HepG2 (cell line): ENCODE measurements around the gene B3GAT3. TPM values are rescaled to one million over a fixed set of nuclear protein-coding genes. Genes with fewer than 3 reads are reported as not detected.
A peak's percentile ranks its signal among the peaks of the same experiment; 100 is the strongest.

Experiments used
- HMGXB3 ChIP-seq: sonication (generic); formaldehyde crosslinking; IDR thresholded peaks from 2 replicates; pipeline ENCODE4 v1.4.0; 2020; ENCODE audit warnings: missing genetic modification reagents, borderline replicate concordance
- KMT2B ChIP-seq: IDR thresholded peaks from 2 replicates; pipeline ENCODE4 v1.6.1; 2016; ENCODE audit warnings: missing genetic modification reagents, missing compliant biosample characterization
- NR2F6 ChIP-seq, 2 experiments: IDR thresholded peaks; 2 replicates each; pipeline ENCODE4 v1.6.1; 2016; ENCODE audit warnings: antibody characterized with exemption in 1 of 2, mild to moderate bottlenecking in 1 of 2
- PBX3 ChIP-seq: sonication (generic); formaldehyde crosslinking; IDR thresholded peaks from 2 replicates; pipeline ENCODE4 v1.8.1; 2023; ENCODE audit warnings: missing genetic modification reagents, inconsistent platforms, borderline replicate concordance
- SRY ChIP-seq: sonication (generic); formaldehyde crosslinking; IDR thresholded peaks from 2 replicates; pipeline ENCODE4 v1.8.0; 2022; ENCODE audit warnings: mild to moderate bottlenecking, missing genetic modification reagents
- TCF7 ChIP-seq: sonication (generic); IDR thresholded peaks from 2 replicates; pipeline ENCODE4 v1.6.1; 2016; ENCODE audit warnings: antibody characterized with exemption, low read depth
- ZFP90 ChIP-seq: sonication (generic); formaldehyde crosslinking; IDR thresholded peaks from 2 replicates; pipeline ENCODE4 v1.8.0; 2022; ENCODE audit warnings: missing genetic modification reagents, mild to moderate bottlenecking, inconsistent platforms, borderline replicate concordance
- ZNF274 ChIP-seq: sonication (generic); formaldehyde crosslinking; IDR thresholded peaks from 2 replicates; pipeline ENCODE4 v1.5.1; 2020; ENCODE audit warnings: mild to moderate bottlenecking, missing genetic modification reagents
- ZNF33A ChIP-seq: sonication (generic); formaldehyde crosslinking; IDR thresholded peaks from 2 replicates; pipeline ENCODE4 v1.5.1; 2020; ENCODE audit warnings: missing genetic modification reagents, mild to moderate bottlenecking, moderate library complexity, borderline replicate concordance
- ZNF713 ChIP-seq: sonication (generic); formaldehyde crosslinking; IDR thresholded peaks from 2 replicates; pipeline ENCODE4 v1.4.0; 2020; ENCODE audit warnings: mild to moderate bottlenecking, missing genetic modification reagents
- polyA plus RNA-seq, 8 experiments: library from polyadenylated mRNA; depleted of rRNA in 3 of 8; stranded (reverse) in 7 of 8; unstranded in 1 of 8; fragments of >200 nt; fragmentation: Illumina TruSeq in 4 of 8; extraction: Trizol in 4 of 8; gene quantifications; 2 replicates each; pipeline versions ENCODE4 v1.2.1 to v1.2.3, GENCODE V29; 2011 to 2016; ENCODE audit warnings: low read depth in 4 of 8, missing spikeins in 1 of 8, mixed read lengths in 1 of 8; ENCODE audit not compliant: insufficient read depth in 1 of 8
- total RNA-seq, 5 experiments: library from RNA; depleted of rRNA; stranded (reverse); fragments of >200 nt; fragmentation: Illumina TruSeq; extraction: Trizol; gene quantifications; 2 replicates each; pipeline ENCODE4 v1.2.3, GENCODE V29; 2016; ENCODE audit warnings: low read depth in 1 of 5
- TF ChIP-seq, protein P1 (sequence below): IDR thresholded peaks from 2 replicates; pipeline ENCODE4 v1.6.1; 2016; ENCODE audit warnings: mild to moderate bottlenecking
- TF ChIP-seq, protein P2 (sequence below): sonication (generic); formaldehyde crosslinking; IDR thresholded peaks from 2 replicates; pipeline ENCODE4 v1.9.0; 2021; ENCODE audit warnings: mild to moderate bottlenecking, missing genetic modification reagents
- TF ChIP-seq, protein P3 (sequence below): IDR thresholded peaks from 2 replicates; pipeline ENCODE4 v1.6.1; 2016

Gene B3GAT3
- total and polyA plus RNA-seq, 2 of the 13 experiments (the other 11 are each of a cell fraction or from before 2014, with no cell fraction given), result 21.3 to 26.1 TPM

GRCh38 chr11:62591448-62592145, 30.2 kb downstream of the B3GAT3 start, which contains the start of gene TUT1 (continued):
- TF ChIP-seq, protein P1, sequence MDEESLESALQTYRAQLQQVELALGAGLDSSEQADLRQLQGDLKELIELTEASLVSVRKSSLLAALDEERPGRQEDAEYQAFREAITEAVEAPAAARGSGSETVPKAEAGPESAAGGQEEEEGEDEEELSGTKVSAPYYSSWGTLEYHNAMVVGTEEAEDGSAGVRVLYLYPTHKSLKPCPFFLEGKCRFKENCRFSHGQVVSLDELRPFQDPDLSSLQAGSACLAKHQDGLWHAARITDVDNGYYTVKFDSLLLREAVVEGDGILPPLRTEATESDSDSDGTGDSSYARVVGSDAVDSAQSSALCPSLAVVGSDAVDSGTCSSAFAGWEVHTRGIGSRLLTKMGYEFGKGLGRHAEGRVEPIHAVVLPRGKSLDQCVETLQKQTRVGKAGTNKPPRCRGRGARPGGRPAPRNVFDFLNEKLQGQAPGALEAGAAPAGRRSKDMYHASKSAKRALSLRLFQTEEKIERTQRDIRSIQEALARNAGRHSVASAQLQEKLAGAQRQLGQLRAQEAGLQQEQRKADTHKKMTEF (CRISPR knock-in tag), result peak; percentile 96
- TF ChIP-seq, protein P2, sequence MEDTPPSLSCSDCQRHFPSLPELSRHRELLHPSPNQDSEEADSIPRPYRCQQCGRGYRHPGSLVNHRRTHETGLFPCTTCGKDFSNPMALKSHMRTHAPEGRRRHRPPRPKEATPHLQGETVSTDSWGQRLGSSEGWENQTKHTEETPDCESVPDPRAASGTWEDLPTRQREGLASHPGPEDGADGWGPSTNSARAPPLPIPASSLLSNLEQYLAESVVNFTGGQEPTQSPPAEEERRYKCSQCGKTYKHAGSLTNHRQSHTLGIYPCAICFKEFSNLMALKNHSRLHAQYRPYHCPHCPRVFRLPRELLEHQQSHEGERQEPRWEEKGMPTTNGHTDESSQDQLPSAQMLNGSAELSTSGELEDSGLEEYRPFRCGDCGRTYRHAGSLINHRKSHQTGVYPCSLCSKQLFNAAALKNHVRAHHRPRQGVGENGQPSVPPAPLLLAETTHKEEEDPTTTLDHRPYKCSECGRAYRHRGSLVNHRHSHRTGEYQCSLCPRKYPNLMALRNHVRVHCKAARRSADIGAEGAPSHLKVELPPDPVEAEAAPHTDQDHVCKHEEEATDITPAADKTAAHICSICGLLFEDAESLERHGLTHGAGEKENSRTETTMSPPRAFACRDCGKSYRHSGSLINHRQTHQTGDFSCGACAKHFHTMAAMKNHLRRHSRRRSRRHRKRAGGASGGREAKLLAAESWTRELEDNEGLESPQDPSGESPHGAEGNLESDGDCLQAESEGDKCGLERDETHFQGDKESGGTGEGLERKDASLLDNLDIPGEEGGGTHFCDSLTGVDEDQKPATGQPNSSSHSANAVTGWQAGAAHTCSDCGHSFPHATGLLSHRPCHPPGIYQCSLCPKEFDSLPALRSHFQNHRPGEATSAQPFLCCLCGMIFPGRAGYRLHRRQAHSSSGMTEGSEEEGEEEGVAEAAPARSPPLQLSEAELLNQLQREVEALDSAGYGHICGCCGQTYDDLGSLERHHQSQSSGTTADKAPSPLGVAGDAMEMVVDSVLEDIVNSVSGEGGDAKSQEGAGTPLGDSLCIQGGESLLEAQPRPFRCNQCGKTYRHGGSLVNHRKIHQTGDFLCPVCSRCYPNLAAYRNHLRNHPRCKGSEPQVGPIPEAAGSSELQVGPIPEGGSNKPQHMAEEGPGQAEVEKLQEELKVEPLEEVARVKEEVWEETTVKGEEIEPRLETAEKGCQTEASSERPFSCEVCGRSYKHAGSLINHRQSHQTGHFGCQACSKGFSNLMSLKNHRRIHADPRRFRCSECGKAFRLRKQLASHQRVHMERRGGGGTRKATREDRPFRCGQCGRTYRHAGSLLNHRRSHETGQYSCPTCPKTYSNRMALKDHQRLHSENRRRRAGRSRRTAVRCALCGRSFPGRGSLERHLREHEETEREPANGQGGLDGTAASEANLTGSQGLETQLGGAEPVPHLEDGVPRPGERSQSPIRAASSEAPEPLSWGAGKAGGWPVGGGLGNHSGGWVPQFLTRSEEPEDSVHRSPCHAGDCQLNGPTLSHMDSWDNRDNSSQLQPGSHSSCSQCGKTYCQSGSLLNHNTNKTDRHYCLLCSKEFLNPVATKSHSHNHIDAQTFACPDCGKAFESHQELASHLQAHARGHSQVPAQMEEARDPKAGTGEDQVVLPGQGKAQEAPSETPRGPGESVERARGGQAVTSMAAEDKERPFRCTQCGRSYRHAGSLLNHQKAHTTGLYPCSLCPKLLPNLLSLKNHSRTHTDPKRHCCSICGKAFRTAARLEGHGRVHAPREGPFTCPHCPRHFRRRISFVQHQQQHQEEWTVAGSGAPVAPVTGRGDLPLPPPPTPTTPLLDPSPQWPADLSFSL (CRISPR knock-in tag), result no peak
- TF ChIP-seq ZNF274 (peak; percentile 51; the same call in 1 of the 2 replicates), KMT2B (CRISPR knock-in tag) (peak; percentile 90), SRY (peak; percentile 72; the same call in 1 of the 2 replicates), ZNF33A (CRISPR knock-in tag) (no peak), PBX3 (CRISPR knock-in tag) (no peak), NR2F6 (IDR thresholded peaks at IDR 0.05) (peak; percentile 53; the same call in 1 of the 2 replicates), NR2F6 (CRISPR knock-in tag; IDR thresholded peaks at IDR 0.05) (peak; percentile 56; the same call in 1 of the 2 replicates), TCF7 (no peak), ZNF713 (CRISPR knock-in tag) (no peak), HMGXB3 (no peak), ZFP90 (CRISPR knock-in tag) (no peak)
- TF ChIP-seq, protein P3, sequence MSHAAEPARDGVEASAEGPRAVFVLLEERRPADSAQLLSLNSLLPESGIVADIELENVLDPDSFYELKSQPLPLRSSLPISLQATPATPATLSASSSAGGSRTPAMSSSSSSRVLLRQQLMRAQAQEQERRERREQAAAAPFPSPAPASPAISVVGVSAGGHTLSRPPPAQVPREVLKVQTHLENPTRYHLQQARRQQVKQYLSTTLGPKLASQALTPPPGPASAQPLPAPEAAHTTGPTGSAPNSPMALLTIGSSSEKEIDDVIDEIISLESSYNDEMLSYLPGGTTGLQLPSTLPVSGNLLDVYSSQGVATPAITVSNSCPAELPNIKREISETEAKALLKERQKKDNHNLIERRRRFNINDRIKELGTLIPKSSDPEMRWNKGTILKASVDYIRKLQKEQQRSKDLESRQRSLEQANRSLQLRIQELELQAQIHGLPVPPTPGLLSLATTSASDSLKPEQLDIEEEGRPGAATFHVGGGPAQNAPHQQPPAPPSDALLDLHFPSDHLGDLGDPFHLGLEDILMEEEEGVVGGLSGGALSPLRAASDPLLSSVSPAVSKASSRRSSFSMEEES (CRISPR knock-in tag), result 0 out of 2 replicates have a peak, but pooled peaks have one; percentile 27
